ENCODE results near the gene CYB5A.
A peak's percentile ranks its signal among the peaks of the same experiment; 100 is the strongest.

The CYB5A gene

GRCh38 chr18:74275736-74276135 is 16.0 kb downstream of the CYB5A start:
- DNase-seq: no peak

- DNase-seq: no peak
Observed at GRCh38 chr18:74274700-74275099, 17.1 kb downstream of the CYB5A start.

- DNase-seq: peak; percentile 85
Observed at GRCh38 chr18:74273394-74273793, 18.4 kb downstream of the CYB5A start.

GRCh38 chr18:74271635-74272034 is 20.1 kb downstream of the CYB5A start:
- no peak for DNase-seq

- DNase-seq: no peak
Observed at GRCh38 chr18:74268933-74269620, 22.7 kb downstream of the CYB5A start.

- DNase-seq: no peak
Observed at GRCh38 chr18:74268175-74268574, 23.6 kb downstream of the CYB5A start.

GRCh38 chr18:74266161-74266560 is 25.6 kb downstream of the CYB5A start:
- DNase-seq: no peak

- no peak for DNase-seq
Observed at GRCh38 chr18:74265546-74266098, 26.1 kb downstream of the CYB5A start.

GRCh38 chr18:74264303-74265020 is 27.3 kb downstream of the CYB5A start:
- DNase-seq: no peak

- no peak for DNase-seq
Observed at GRCh38 chr18:74261053-74261713, 30.6 kb downstream of the CYB5A start.

GRCh38 chr18:74259347-74259746 is 32.4 kb downstream of the CYB5A start:
- DNase-seq: no peak

GRCh38 chr18:74257083-74257482 is 34.7 kb downstream of the CYB5A start:
- no peak for DNase-seq

GRCh38 chr18:74256190-74256589 is 35.6 kb downstream of the CYB5A start:
- no peak for DNase-seq

- DNase-seq: no peak
Observed at GRCh38 chr18:74255131-74255616, 36.6 kb downstream of the CYB5A start.

- DNase-seq: no peak
Observed at GRCh38 chr18:74252039-74252395, 39.7 kb downstream of the CYB5A start.

- DNase-seq: no peak
Observed at GRCh38 chr18:74251297-74252038, 40.3 kb downstream of the CYB5A start.

- no peak for DNase-seq
Observed at GRCh38 chr18:74250131-74250530, 41.6 kb downstream of the CYB5A start.

- DNase-seq: no peak
Observed at GRCh38 chr18:74249181-74249968, 42.4 kb downstream of the CYB5A start.

- DNase-seq: no peak
Observed at GRCh38 chr18:74248595-74248994, 43.2 kb downstream of the CYB5A start.

- no peak for DNase-seq
Observed at GRCh38 chr18:74248189-74248588, 43.6 kb downstream of the CYB5A start.

GRCh38 chr18:74244554-74244953 is 47.2 kb downstream of the CYB5A start:
- no peak for DNase-seq

- no peak for DNase-seq
Observed at GRCh38 chr18:74243127-74243526, 48.6 kb downstream of the CYB5A start.
